Muscle layer of colon (tissue), 2 donors: Measurements from ENCODE around the gene SPATS2L.

Experiments used
- H3K27ac ChIP-seq: one replicate; pipeline ENCODE4 v1.7.0; 2013; ENCODE audit warnings: low read depth, mild to moderate bottlenecking, low read length, moderate library complexity
- H3K27me3 ChIP-seq, 2 donors: one replicate each; pipeline ENCODE4 v1.7.0; 2013; ENCODE audit warnings: low read length in 2 of 2, mild to moderate bottlenecking in 2 of 2; ENCODE audit not compliant: insufficient read depth in 2 of 2, control insufficient read depth in 1 of 2
- H3K36me3 ChIP-seq: one replicate; pipeline ENCODE4 v1.7.0; 2013; ENCODE audit warnings: mild to moderate bottlenecking, low read length; ENCODE audit not compliant: insufficient read depth
- H3K4me1 ChIP-seq: one replicate; pipeline ENCODE4 v1.7.0; 2013; ENCODE audit warnings: mild to moderate bottlenecking, low read length; ENCODE audit not compliant: insufficient read depth
- H3K4me3 ChIP-seq, 2 donors: one replicate each; pipeline ENCODE4 v1.7.0; 2013; ENCODE audit warnings: low read length in 2 of 2, low read depth in 1 of 2, mild to moderate bottlenecking in 1 of 2, moderate library complexity in 1 of 2
- H3K9ac ChIP-seq: one replicate; pipeline ENCODE4 v1.7.0; 2013; ENCODE audit warnings: low read length
- H3K9me3 ChIP-seq: one replicate; pipeline ENCODE4 v1.7.0; 2013; ENCODE audit warnings: mild to moderate bottlenecking, low read length
- donor health status: abdominal sarcoma.
- donor health status: Adenocarcinoma of cecum.

Gene SPATS2L

DNA sequence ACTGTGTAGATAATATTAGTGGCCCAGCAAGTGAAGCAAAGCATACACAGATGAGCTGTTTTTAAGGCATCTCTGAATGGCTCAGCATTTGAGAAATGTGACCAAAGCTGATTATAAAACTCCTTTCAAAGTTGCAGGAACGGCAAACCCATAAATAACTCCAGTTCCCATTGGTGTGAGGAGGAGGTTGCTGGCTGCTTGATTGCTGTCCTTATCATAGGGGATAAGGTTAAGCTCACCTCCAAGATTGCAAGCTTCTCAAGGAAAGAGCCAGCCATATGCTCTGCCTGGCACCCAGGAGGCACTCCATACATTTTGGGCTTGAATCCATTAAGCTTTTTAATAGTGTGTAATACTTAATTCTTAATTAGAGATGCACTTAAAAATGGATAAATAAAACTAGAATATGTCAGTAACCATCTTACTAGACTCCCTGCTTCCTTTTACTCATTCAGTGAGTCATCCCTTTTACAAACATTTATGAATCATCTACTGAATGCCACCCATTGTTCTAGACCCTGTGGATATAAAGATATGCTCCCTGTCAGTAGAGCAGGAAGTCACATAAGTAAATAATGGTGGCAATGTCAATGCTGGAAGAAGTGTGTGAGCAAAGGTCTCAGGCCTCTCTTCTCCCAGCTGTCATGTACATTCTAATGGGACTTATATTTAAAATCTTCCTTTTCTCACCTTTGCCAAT is 99.3 kb downstream of the SPATS2L start:
- H3K4me1 ChIP-seq, result peaks cover 34% of the 10 kb centered on the region
- H3K4me3 ChIP-seq, result no peak overlapping the region
- H3K27me3 ChIP-seq, result no peaks in the 10 kb centered on the region
- H3K27ac ChIP-seq, result no peak overlapping the region
- H3K36me3 ChIP-seq, result no peaks in the 10 kb centered on the region
- H3K9ac ChIP-seq, result no peak overlapping the region
- no peaks in the 10 kb centered on the region for H3K9me3 ChIP-seq

DNA sequence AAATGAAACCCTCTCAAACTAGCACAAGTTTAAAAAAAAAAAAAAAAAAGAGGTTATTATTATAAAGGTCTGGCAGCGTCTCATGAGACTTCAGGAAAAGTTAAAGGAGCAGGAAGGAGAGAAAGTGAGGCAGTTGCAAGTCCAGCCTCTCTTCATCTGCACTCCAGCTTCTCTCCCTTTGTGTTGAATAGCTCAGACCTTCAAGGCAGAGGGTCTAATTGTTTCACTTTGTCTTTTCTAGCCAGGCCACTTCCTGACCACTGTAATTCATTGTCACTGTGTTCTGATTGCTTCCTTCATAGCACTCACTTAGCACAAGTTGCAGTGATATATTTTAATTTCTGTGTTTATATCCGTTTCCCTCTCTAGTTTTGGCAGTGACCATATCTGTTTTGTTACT is 99.9 kb downstream of the SPATS2L start:
- H3K27me3 ChIP-seq, result no peaks in the 10 kb centered on the region
- H3K9me3 ChIP-seq, result no peaks in the 10 kb centered on the region
- no peak overlapping the region for H3K4me3 ChIP-seq
- H3K4me1 ChIP-seq, result peaks cover 34% of the 10 kb centered on the region
- no peak overlapping the region for H3K27ac ChIP-seq
- H3K9ac ChIP-seq, result no peak overlapping the region
- H3K36me3 ChIP-seq, result no peaks in the 10 kb centered on the region

DNA sequence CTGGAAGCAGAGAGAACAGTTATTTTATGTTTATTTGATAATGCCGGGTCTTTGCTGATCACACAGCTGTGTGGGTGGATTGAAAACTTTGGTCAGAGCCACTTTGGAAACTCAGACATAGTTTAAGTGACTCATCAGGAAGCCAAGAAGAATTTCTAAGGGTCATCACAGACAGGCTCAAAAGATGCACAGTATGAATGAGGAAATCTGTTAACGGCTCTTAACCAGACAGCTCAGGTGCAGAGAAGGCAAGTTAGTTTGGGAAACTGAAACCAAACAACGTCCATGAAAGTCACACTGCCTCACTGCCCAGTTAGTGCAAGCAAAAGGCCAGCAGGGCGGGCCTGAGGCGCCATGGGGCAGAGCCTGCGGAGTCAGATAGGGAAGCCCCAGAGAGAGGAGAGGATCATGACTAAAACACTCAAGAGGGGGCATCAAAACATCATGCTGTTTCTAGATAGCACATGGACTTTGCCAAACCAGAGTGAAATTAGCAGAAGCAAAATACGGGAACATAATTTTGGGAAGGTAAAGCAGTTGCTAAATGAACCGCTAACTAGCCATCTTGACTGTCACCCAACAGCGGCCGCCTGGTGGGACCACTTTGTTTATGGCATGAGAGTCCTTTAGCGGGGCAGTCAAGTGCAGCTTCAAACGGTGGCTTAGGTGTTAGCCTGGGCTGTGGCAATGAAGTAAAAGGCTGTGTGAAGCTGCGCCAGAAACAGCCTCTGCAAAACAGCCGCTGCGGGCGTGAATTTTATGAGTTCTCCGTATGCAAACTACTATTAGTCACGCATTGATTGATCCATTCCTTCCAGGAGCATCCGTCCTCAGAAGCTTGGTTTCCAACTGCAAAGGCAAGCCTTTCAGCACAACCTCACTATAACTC is 102.2 kb downstream of the SPATS2L start:
- Histone ChIP-seq H3K9ac (no peak overlapping the region), H3K27ac (no peak overlapping the region), H3K9me3 (no peaks in the 10 kb centered on the region), H3K4me1 (peaks cover 34% of the 10 kb centered on the region), H3K36me3 (peaks cover 3% of the 10 kb centered on the region), H3K4me3 (no peak overlapping the region), H3K27me3 (no peaks in the 10 kb centered on the region)

DNA sequence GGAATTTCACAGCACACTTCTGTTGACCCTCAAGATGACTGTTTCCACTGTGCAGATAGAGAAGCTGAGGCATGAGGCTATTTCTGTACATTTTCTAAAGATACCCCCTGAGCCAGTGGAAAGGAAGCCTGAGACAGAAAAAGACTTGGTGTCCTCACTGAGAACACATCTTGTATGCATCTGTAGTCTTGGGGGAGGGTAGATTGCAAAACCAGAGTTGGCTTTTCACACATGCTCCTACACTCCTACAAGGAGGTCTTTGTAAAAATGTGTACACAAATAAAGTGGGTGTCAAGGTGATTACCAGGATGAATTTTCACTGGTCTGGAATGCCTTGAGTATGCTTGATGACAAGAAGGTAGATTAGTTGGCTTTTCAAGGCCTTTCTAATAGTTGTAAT is 105.3 kb downstream of the SPATS2L start:
- no peak overlapping the region for H3K27ac ChIP-seq
- H3K4me3 ChIP-seq, result no peak overlapping the region
- no peaks in the 10 kb centered on the region for H3K9me3 ChIP-seq
- H3K9ac ChIP-seq, result no peak overlapping the region
- no peaks in the 10 kb centered on the region for H3K27me3 ChIP-seq
- peaks cover 12% of the 10 kb centered on the region for H3K36me3 ChIP-seq
- H3K4me1 ChIP-seq, result peaks cover 12% of the 10 kb centered on the region

DNA sequence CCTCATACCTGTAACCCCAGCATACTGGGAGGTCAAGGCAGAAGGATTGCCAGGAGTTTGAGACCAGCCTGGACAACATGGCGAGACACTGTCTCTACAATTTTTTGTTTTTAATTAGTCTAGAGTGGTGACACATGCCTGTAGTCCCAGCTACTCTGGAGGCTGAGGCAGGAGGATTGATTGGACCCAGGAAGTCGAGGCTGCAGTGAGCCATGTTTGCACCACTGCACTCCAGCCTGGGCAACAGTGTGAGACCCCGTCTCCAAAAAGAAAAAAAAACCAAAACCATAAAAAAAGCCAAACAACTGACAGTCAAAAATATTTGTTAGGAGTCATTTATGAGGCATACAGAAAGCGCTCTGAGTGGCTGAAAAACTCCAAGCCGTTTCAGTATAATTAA is 107.9 kb downstream of the SPATS2L start:
- H3K4me3 ChIP-seq, result no peak overlapping the region
- no peaks in the 10 kb centered on the region for H3K9me3 ChIP-seq
- H3K27ac ChIP-seq, result no peak overlapping the region
- H3K36me3 ChIP-seq, result peaks cover 14% of the 10 kb centered on the region
- H3K27me3 ChIP-seq, result no peaks in the 10 kb centered on the region
- no peaks in the 10 kb centered on the region for H3K4me1 ChIP-seq
- no peak overlapping the region for H3K9ac ChIP-seq

DNA sequence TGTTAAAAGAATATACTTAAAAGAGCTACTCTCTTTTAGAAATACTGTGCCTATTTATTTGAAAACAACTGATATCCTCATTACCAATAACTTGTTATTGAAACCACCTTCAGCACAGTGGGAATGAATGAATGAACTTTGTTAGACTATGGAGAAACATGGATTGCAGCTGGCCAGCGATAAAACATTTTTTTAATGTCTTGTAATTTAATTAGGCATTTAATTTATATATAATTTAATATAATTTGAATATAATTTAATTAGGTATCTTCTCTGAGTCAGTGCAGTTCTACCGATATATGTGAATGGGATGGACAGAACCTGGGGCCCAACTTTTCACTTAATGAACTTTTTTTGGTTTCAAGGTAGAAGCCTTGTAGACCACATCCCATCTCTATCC is 109.0 kb downstream of the SPATS2L start:
- no peaks in the 10 kb centered on the region for H3K4me1 ChIP-seq
- H3K9ac ChIP-seq, result no peak overlapping the region
- H3K27ac ChIP-seq, result no peak overlapping the region
- H3K4me3 ChIP-seq, result no peak overlapping the region
- no peaks in the 10 kb centered on the region for H3K27me3 ChIP-seq
- H3K9me3 ChIP-seq, result no peaks in the 10 kb centered on the region
- H3K36me3 ChIP-seq, result peaks cover 20% of the 10 kb centered on the region

DNA sequence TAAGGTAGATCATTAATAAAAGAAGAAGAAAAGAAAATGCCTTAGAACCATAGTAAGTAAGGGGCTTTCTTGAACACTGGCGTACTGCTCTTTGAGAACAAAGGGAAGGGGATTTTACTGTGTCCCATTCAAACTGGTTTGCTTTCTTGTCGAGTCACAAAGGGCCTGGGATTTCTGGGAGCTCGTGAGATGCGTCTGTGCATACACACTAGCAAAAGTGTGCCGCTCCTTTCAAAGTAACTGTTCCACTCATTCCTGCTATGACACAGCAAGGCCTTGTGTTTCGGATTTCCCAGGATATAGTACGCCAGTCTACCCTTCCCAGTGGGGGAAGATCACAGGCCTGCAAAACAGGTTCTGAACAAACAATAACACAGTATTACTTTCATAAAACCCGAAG is 110.4 kb downstream of the SPATS2L start:
- H3K27ac ChIP-seq, result no peak overlapping the region
- peaks cover 19% of the 10 kb centered on the region for H3K36me3 ChIP-seq
- no peaks in the 10 kb centered on the region for H3K9me3 ChIP-seq
- H3K9ac ChIP-seq, result no peak overlapping the region
- H3K27me3 ChIP-seq, result no peaks in the 10 kb centered on the region
- no peaks in the 10 kb centered on the region for H3K4me1 ChIP-seq
- no peak overlapping the region for H3K4me3 ChIP-seq

DNA sequence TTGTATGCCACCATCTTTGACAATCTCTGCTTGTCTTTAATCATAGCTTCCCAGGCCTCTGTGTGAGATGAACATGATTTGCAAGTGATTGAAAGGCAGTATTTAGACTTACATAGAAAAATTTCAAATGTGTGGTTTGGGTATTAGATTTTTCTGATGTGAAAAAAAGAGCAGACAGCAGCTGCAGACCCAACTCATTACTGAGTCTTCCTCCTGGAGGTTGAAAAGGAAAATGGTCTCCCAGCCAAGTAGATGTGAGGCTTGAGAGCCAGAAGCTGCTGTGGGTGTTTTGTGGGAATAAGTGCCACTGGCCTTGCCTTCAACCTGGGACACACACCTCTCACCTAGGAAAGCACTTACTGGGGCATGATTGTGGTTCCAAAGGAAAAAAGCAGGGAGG is 110.9 kb downstream of the SPATS2L start:
- H3K4me1 ChIP-seq, result no peaks in the 10 kb centered on the region
- peaks cover 17% of the 10 kb centered on the region for H3K36me3 ChIP-seq
- H3K27ac ChIP-seq, result no peak overlapping the region
- H3K27me3 ChIP-seq, result no peaks in the 10 kb centered on the region
- H3K9ac ChIP-seq, result no peak overlapping the region
- no peaks in the 10 kb centered on the region for H3K9me3 ChIP-seq
- no peak overlapping the region for H3K4me3 ChIP-seq

DNA sequence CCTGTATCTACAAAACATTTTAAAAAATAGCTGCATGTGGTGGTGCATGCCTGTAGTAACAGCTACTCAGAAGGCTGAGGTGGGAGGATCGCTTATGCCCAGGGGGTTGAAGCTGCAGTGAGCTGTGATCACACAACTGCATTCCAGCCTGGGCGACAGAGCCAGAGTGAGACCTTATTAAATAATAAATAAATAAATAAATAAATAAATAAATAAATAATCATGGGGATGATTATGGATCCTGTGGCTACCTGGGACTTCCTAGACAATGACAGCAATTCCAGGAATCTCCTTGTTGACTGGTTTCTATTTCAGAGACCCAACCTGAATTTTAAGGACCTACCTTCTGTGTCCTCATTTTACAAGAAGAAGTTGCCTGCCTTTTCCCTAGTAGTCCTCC is 111.9 kb downstream of the SPATS2L start:
- no peaks in the 10 kb centered on the region for H3K9me3 ChIP-seq
- no peak overlapping the region for H3K9ac ChIP-seq
- no peak overlapping the region for H3K4me3 ChIP-seq
- H3K27me3 ChIP-seq, result no peaks in the 10 kb centered on the region
- no peak overlapping the region for H3K27ac ChIP-seq
- peaks cover 21% of the 10 kb centered on the region for H3K36me3 ChIP-seq
- no peaks in the 10 kb centered on the region for H3K4me1 ChIP-seq

DNA sequence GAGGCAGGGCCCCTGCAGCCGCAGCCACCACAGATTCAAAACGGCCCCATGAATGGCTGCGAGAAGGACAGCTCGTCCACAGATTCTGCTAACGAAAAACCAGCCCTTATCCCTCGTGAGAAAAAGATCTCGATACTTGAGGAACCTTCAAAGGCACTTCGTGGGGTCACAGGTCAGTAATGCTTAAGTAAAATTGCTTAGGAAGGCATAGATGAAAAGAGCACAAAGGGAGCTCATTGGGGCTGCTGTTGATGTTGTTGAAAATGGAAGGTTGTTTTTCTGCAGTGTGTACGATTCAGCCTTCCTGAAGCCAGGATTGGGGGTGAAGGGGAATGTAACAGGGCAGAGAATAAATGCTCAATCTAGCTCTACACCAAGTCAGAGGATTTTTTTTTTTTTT is 112.8 kb downstream of the SPATS2L start:
- peaks cover 16% of the 10 kb centered on the region for H3K36me3 ChIP-seq
- H3K4me1 ChIP-seq, result no peaks in the 10 kb centered on the region
- H3K27me3 ChIP-seq, result no peaks in the 10 kb centered on the region
- H3K4me3 ChIP-seq, result no peak overlapping the region
- no peak overlapping the region for H3K9ac ChIP-seq
- H3K9me3 ChIP-seq, result no peaks in the 10 kb centered on the region
- H3K27ac ChIP-seq, result no peak overlapping the region

DNA sequence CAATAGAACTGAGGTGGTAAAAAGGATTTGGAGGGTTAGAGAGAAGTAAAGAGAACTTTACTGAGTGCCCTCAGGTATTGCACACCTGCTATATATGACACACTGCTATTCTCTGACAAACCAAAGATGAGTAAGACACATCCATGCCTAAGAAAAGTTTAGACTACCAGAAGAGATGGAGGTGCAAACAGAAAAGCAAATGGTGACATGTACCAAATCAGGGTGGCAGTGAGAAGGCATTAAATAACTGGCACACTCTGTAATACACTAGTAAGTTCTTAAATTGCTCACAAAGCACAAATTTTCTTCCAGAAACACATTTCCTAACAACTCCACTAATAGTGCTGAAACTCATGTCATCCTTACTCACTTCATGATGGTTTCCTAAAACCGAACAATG is 114.8 kb downstream of the SPATS2L start:
- Histone ChIP-seq H3K9me3 (no peaks in the 10 kb centered on the region), H3K4me3 (no peak overlapping the region), H3K27ac (no peak overlapping the region), H3K36me3 (peaks cover 16% of the 10 kb centered on the region), H3K4me1 (no peaks in the 10 kb centered on the region), H3K27me3 (no peaks in the 10 kb centered on the region), H3K9ac (no peak overlapping the region)
